NCI-H226 (cell line): Measurements from ENCODE around the gene RPS6KA4.
"Not testable (repeated sequence)": the region's sequence is repeated elsewhere in the genome, so short reads cannot be mapped to it uniquely, and the experiment has no call there.

Experiments used
- DNase-seq: peaks from one replicate; pipeline ENCODE4 v3.0.0-alpha.2; 2015

Gene RPS6KA4

GRCh38 chr11:64358907-64359711 is at the start of gene RPS6KA4:
TSS of gene RPS6KA4 (plus strand) at chr11:64359162. CDS start at chr11:64359236, 74 bp downstream.
- DNase-seq = peak; percentile 61

DNA sequence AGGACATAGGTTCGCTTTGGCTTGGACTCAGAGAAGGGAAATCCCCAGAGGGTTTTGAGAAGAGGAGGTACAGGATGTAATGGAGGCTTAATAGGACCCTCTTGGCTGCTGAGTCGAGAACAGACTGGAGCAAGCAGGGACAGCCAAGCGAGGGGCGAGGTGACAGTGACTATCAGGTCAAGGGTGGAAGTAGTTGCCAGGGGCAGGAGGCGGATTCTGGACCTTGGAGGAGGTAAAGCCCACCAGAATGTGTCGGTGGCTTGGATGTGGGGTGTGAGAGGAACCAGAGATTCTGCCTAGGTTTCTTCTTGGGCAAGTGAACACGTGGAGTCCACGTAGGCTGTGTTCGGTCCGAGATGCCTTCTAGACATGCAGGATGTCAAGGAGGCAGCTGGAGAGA is 46.0 kb upstream of the RPS6KA4 start:
- DNase-seq = no peak

GRCh38 chr11:64313491-64314145 is 45.3 kb upstream of the RPS6KA4 start:
- no peak for DNase-seq

DNA sequence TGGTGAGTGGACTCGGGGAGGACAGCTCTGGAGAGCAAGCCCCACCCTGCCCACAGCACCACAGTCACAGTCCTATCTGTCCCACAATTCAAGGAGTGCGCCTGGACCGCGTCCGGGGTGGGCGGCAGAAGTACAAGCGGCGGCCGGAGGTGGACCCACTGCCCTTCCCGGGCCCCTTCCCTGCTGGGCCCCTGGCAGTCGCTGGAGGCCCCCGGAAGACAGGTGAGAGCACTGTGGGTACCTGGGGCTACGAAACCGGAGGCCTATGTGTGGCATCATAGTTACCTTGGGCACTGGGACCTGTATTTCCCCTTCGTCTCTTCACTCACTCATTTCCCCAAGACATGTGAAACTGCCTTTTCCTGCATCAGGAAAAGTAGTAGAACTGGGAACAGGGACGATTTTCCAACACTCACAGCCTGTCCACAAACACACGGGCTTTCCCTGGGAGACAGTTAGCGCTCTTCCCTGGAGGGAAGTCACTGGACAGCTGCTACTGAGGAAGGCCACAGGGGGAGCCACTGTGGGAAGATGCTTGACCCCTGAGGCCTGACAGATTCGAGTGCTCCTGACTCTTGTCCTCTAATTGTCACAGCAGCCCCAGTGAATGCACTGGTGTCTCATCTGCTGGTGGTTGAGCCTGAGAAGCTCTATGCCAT is 44.7 kb upstream of the RPS6KA4 start:
- no peak for DNase-seq

GRCh38 chr11:64314805-64315561 is 44.0 kb upstream of the RPS6KA4 start:
- DNase-seq = no peak

DNA sequence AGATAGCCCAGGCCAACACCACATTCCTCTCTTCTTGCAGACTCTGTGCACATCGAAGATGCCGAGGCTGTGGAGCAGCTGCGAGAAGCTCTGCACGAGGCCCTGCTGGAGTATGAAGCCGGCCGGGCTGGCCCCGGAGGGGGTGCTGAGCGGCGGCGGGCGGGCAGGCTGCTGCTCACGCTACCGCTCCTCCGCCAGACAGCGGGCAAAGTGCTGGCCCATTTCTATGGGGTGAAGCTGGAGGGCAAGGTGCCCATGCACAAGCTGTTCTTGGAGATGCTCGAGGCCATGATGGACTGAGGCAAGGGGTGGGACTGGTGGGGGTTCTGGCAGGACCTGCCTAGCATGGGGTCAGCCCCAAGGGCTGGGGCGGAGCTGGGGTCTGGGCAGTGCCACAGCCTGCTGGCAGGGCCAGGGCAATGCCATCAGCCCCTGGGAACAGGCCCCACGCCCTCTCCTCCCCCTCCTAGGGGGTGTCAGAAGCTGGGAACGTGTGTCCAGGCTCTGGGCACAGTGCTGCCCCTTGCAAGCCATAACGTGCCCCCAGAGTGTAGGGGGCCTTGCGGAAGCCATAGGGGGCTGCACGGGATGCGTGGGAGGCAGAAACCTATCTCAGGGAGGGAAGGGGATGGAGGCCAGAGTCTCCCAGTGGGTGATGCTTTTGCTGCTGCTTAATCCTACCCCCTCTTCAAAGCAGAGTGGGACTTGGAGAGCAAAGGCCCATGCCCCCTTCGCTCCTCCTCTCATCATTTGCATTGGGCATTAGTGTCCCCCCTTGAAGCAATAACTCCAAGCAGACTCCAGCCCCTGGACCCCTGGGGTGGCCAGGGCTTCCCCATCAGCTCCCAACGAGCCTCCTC is 43.1 kb upstream of the RPS6KA4 start:
- DNase-seq = not testable (repeated sequence)

DNA sequence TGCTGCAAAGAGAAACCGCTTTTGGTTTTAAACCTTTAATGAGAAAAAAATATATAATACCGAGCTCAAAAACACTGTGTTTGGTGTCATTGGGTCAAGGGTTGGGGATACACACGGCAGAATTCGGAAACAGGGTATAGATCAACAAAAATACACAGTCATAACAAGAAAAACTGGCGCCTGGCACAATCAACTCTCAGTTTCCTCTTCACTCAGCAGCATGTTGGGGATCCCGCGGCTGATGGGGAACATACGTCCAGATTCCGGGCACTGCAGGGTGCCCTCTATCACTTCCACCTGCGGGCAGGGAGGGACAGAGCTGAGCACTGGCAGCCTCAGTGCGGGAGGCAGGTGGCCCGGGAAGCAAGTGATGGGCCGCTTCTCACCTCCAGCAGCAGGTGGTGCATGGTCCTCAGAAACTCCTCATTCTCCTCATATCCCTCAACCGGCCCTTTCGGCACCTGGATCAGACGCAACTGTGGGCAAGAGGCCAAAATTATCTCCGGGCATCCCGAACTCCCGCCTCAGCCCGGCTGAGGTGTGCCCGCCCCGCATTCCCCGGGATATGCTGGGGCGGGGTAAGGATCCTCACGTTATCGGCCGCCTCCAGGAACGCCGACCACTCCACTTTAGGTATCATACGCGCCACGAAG is 42.2 kb upstream of the RPS6KA4 start:
- peak; percentile 57 for DNase-seq

- peak; percentile 99 for DNase-seq
Measured at GRCh38 chr11:64317325-64317960, 41.5 kb upstream of the RPS6KA4 start, which contains the start of gene TRMT112. TSS of gene TRMT112 (minus strand) at chr11:64317559. CDS start at chr11:64317526, 33 bp downstream.

DNA sequence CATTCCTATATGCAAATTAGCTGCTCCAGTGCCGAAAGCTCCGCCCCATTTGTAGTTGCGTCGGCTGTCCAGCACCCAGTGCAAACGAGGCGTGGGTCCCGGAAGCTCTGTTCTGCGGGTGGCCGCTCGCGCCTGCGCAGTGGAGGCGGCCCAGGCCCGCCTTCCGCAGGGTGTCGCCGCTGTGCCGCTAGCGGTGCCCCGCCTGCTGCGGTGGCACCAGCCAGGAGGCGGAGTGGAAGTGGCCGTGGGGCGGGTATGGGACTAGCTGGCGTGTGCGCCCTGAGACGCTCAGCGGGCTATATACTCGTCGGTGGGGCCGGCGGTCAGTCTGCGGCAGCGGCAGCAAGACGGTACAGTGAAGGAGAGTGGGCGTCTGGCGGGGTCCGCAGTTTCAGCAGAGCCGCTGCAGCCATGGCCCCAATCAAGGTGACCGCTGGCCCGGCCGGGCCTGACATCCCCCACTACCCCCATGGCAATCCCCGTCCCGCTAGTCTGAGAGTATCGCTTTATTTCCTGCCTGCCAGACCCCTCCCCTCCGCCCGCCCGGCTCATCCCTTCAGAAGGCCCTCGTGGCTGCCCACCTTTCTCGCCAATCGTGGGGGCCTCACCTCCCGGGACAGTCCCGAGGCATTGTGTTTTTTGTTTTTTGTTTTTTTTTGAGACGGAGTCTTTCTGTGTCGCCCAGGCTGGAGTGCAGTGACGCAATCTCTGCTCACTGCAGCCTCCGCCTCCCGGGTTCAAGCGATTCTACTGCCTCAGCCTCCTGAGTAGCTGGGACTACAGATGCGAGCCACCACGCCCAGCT is 40.8 kb upstream of the RPS6KA4 start, which contains the start of gene PRDX5:
Gene PRDX5 (plus strand): TSS at position 161 of the 805 bp plus-strand sequence. CDS start 95 bp downstream, at position 256.
- DNase-seq = peak; percentile 92

- no peak for DNase-seq
Measured at GRCh38 chr11:64318766-64319761, 39.9 kb upstream of the RPS6KA4 start.

DNA sequence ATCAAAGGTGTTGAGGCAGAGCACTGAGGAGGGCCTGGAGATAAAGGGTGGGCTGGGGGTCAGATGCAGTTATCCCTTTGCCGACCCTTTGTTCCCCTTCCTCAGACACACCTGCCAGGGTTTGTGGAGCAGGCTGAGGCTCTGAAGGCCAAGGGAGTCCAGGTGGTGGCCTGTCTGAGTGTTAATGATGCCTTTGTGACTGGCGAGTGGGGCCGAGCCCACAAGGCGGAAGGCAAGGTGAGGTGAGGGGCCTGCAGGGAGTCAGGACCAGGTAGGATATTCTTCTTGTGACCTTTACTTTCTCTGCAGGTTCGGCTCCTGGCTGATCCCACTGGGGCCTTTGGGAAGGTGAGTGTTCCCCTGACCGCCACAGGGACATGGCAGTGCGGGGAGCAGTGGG is 38.4 kb upstream of the RPS6KA4 start:
- DNase-seq = no peak

GRCh38 chr11:64321026-64321425 is 37.9 kb upstream of the RPS6KA4 start:
- DNase-seq = no peak

DNA sequence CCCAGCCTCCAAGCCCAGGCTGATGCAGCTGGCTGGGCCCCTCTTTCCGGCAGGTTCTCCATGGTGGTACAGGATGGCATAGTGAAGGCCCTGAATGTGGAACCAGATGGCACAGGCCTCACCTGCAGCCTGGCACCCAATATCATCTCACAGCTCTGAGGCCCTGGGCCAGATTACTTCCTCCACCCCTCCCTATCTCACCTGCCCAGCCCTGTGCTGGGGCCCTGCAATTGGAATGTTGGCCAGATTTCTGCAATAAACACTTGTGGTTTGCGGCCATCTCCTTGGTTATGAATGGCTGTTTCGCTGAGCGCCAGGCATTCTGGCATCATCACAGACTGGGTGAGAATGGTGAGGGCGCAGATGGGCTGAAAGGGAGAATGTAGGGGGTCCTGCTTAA is 37.4 kb upstream of the RPS6KA4 start:
- peak; percentile 87 for DNase-seq

DNA sequence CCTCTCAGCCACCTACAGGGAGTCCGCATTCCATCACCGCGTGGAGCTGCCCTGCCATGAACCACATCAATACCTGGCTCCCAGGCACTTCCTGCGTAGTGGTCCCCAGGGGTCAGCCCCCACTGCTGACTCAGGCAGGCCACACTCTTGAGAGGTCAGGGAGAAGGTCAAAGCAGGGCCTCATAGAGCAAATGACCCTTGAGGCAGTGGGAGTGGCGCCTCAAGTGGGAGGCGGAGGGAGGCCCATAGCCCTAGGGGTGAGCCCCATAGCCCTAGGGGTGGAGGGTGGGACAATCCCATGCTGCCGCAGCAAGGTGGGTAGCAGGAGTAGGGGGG is 36.1 kb upstream of the RPS6KA4 start:
- DNase-seq = peak; percentile 1

GRCh38 chr11:64323373-64323772 is 35.6 kb upstream of the RPS6KA4 start:
- DNase-seq = no peak

GRCh38 chr11:64323984-64324383 is 35.0 kb upstream of the RPS6KA4 start:
- DNase-seq = not testable (repeated sequence)

GRCh38 chr11:64324692-64325469 is 34.1 kb upstream of the RPS6KA4 start:
- DNase-seq = no peak

DNA sequence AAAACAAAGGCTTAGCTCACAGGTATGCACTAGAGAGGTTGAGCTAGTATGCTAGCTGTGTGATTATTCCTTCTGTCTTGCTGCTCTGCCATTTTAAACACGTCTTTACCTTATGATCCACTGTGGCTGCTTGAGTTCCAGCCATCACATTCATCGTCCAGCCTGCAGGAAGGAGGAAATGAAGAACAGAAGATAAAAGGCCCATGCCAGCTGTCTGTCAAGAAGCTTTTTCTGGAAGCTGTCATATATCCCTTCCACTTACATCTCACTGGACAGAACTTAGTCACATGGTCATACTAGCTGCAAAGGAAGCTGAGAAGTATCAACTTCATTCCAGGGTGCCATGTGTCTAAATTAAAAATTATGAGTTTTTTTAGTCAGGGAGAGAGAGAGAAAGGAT is 31.6 kb upstream of the RPS6KA4 start:
- DNase-seq = no peak
